ENCODE measurements around the gene KLHL2. TPM values are rescaled to one million over a fixed set of nuclear protein-coding genes. Genes with fewer than 3 reads are reported as not detected.
"Not testable (repeated sequence)": the region's sequence is repeated elsewhere in the genome, so short reads cannot be mapped to it uniquely, and the experiment has no call there.

Gene KLHL2
- total and polyA plus RNA-seq, 4 experiments from 2014 or later = 2.1 to 19.3 (median 13.3) TPM

DNA sequence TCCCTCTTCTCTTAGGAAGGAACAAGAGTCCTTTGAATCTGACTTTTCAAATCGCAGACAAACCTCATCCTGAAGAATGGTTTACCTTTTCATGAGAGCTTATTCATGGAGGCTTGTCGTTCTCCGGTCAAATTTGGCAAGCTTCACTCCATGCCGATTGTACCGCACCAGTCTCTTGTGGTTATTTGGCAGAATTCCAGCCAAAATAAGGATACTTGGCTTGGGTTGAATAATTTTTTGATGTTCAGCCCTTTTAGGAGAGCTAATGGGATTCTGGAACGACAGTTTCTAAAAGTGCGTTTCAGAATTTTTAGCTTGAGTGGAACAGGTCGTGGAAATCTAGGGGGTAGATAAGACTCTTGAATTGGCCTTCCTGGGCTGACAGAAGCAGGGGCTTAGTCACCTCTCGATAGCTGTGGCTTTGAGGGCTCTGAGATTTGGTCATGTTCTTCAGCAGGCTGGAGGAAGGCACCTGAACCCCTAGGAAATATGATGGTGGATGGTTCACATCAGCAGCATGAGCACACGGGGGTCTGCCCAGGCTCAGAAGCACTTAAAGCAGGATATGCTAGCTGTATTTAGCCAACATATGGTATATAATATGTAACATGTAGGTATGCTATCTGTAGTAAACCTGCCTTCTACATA lies 1.5 kb downstream of the KLHL2 start:
- Histone ChIP-seq H3K9me3 (ENCODE audit: control insufficient read depth in 1 of 2, low read length in 2 of 2) (no peaks in the 10 kb centered on the region), H3K36me3 (ENCODE audit: insufficient read depth, low read length) (no peaks in the 10 kb centered on the region), H3K4me3 (ENCODE audit: low read length in 2 of 2) (no peak overlapping the region), H3K4me1 (ENCODE audit: insufficient read depth, low read length) (peaks cover 38% of the 10 kb centered on the region), H3K27me3 (ENCODE audit: insufficient read depth, low read length) (no peaks in the 10 kb centered on the region), H3K27ac (ENCODE audit: low read depth, low read length) (no peak overlapping the region)
- Mint-ChIP-seq H3K9me3 (peaks cover 0 to 2% (median 0%) of the 10 kb centered on the region in 8 donors), H3K4me3 (peak overlapping the region; percentile 56 to 97 (median 96)), H3K4me1 (peaks cover 47 to 74% (median 59%) of the 10 kb centered on the region in 4 donors), H3K27ac (peak overlapping the region in 4 of 7 donors; percentile 29 to 94 (median 59)), H3K36me3 (peaks cover 0 to 5% of the 10 kb centered on the region in 2 donors), H3K27me3 (no peaks in the 10 kb centered on the region)
- intact Hi-C loops (cut with micrococcal nuclease) = loop anchor here (10.0 kb wide), 1 partner anchor 46 kb away; no protein-coding TSS in a partner anchor
- ChIA-PET CTCF (ENCODE audit: partially characterized antibody) (interaction anchor here (1.0 to 1.4 kb wide), 4 partner anchors 9 to 117 kb away, joined by 3 to 6 read pairs (median 4); partner anchors contain the start of gene TMEM192), POLR2A (ENCODE audit: partially characterized antibody) (interaction anchor here (0.9 to 2.3 kb wide), 5 partner anchors 12 to 252 kb away, joined by 3 to 9 read pairs (median 7); partner anchors contain the start of genes MSMO1 and TMEM192)
- DNase-seq = no peak

DNA sequence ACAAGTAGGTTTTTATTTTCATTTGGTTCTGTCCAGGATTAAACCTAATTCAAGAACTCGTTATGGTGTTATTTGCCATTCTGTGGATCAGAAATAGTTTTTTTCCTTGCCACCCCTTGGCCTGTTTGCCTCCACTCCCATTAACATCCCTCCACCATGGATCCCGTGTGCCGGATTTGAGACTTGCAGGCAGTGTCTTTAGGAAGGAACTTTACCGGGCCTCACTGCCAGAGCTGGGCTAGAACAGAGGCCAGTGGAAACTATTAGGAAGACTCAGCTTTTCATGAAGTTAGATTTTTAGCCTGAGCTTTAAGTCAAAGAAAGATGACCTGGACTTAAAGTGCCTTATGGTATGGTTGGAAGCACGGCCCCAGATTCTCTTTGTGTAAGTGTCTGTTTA lies 2.4 kb downstream of the KLHL2 start:
- ChIA-PET CTCF (ENCODE audit: partially characterized antibody) (interaction anchor here (1.4 kb wide), 1 partner anchor 10 kb away, joined by 3 read pairs; no protein-coding TSS in a partner anchor), POLR2A (ENCODE audit: partially characterized antibody) (interaction anchor here (2.3 kb wide), 1 partner anchor 118 kb away, joined by 9 read pairs; the partner anchor contains the start of gene MSMO1)
- H3K9me3 ChIP-seq (ENCODE audit: control insufficient read depth in 1 of 2, low read length in 2 of 2) = no peaks in the 10 kb centered on the region

DNA sequence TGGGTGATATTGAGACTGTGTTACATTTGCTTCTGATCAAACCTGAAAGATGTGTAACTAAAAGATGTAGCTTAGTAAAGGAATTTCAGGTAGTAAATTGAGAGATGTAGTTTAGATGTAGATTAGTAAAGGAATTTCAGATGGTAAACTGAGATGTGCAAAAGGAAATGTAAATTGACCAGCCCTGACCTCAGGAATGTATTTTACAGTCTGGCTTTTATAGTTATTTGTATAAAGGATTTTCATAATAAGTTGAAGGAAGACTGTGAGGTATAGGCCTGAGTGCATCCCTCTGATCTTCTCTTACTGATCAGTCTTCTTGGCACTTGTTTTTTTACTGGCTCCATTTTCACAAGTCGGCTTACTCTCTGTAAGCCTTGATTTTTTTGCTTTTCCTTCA lies 3.2 kb downstream of the KLHL2 start:
- Histone ChIP-seq H3K4me3 (ENCODE audit: low read length in 2 of 2) (no peak overlapping the region), H3K27me3 (ENCODE audit: insufficient read depth, low read length) (no peaks in the 10 kb centered on the region), H3K36me3 (ENCODE audit: insufficient read depth, low read length) (no peaks in the 10 kb centered on the region), H3K9me3 (ENCODE audit: control insufficient read depth in 1 of 2, low read length in 2 of 2) (no peaks in the 10 kb centered on the region), H3K4me1 (ENCODE audit: insufficient read depth, low read length) (peaks cover 38% of the 10 kb centered on the region), H3K27ac (ENCODE audit: low read depth, low read length) (no peak overlapping the region)
- no peak for DNase-seq
- no peaks in the 10 kb centered on the region for H3K27me3 Mint-ChIP-seq
- H3K4me3 Mint-ChIP-seq = peak overlapping the region in 2 of 8 donors; percentile 3 to 8
- H3K9me3 Mint-ChIP-seq = peaks cover 0 to 2% (median 0%) of the 10 kb centered on the region in 8 donors
- peak overlapping the region in 4 of 7 donors; percentile 10 to 49 (median 24) for H3K27ac Mint-ChIP-seq
- H3K4me1 Mint-ChIP-seq = peaks cover 46 to 78% (median 56%) of the 10 kb centered on the region in 4 donors
- intact Hi-C loops (cut with micrococcal nuclease) = no loop called here
- H3K36me3 Mint-ChIP-seq = peaks cover 0 to 5% of the 10 kb centered on the region in 2 donors
- CTCF ChIA-PET (ENCODE audit: partially characterized antibody) = no interaction called here
- POLR2A ChIA-PET (ENCODE audit: partially characterized antibody) = no interaction called here

More for the DNA sequence above, 2.4 kb downstream of the KLHL2 start:
- Mint-ChIP-seq H3K27ac (peak overlapping the region in 4 of 7 donors; percentile 29 to 69 (median 32)), H3K27me3 (no peaks in the 10 kb centered on the region), H3K4me1 (peaks cover 47 to 78% (median 60%) of the 10 kb centered on the region in 4 donors), H3K4me3 (peak overlapping the region in 3 of 8 donors; percentile 13 to 40 (median 31)), H3K9me3 (peaks cover 0 to 2% (median 0%) of the 10 kb centered on the region in 8 donors), H3K36me3 (peaks cover 0 to 5% of the 10 kb centered on the region in 2 donors)
- intact Hi-C loops (cut with micrococcal nuclease) = loop anchor here (10.0 kb wide), 1 partner anchor 45 kb away; no protein-coding TSS in a partner anchor
- DNase-seq = no peak
- H3K27me3 ChIP-seq (ENCODE audit: insufficient read depth, low read length) = no peaks in the 10 kb centered on the region
- H3K4me1 ChIP-seq (ENCODE audit: insufficient read depth, low read length) = peaks cover 38% of the 10 kb centered on the region
- H3K27ac ChIP-seq (ENCODE audit: low read depth, low read length) = no peak overlapping the region
- no peak overlapping the region for H3K4me3 ChIP-seq (ENCODE audit: low read length in 2 of 2)
- no peaks in the 10 kb centered on the region for H3K36me3 ChIP-seq (ENCODE audit: insufficient read depth, low read length)

DNA sequence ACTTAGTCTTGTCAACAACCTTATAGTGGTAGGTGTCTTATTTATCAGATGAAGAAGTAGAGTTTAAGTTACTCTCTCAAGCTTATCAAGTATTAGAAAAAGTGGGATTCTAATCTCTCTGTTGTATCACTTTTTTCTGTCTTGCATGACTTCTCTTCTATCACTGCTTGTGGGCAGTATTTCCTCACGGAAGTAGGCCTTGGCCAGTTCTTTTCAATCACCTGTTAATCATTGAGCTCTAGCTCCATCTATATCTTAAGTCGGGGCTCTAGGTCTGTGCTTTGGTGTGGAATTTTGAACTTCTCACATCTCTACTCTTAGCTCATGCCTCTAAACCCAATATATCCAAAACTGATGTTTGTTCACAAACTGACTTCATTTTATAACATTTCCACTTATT lies 5.3 kb downstream of the KLHL2 start:
- H3K27ac Mint-ChIP-seq = peak overlapping the region in 1 of 7 donors; percentile 12
- peaks cover 28% of the 10 kb centered on the region for H3K4me1 ChIP-seq (ENCODE audit: insufficient read depth, low read length)
- H3K4me3 ChIP-seq (ENCODE audit: low read length in 2 of 2); POLR2A ChIA-PET (ENCODE audit: partially characterized antibody); H3K9me3 ChIP-seq (ENCODE audit: control insufficient read depth in 1 of 2, low read length in 2 of 2); H3K36me3 Mint-ChIP-seq; H3K9me3 Mint-ChIP-seq; CTCF ChIA-PET (ENCODE audit: partially characterized antibody); H3K36me3 ChIP-seq (ENCODE audit: insufficient read depth, low read length); H3K27me3 ChIP-seq (ENCODE audit: insufficient read depth, low read length); DNase-seq; H3K27me3 Mint-ChIP-seq; H3K4me3 Mint-ChIP-seq; H3K27ac ChIP-seq (ENCODE audit: low read depth, low read length); intact Hi-C loops (cut with micrococcal nuclease): not testable (repeated sequence)
- H3K4me1 Mint-ChIP-seq = peaks cover 44 to 78% (median 59%) of the 10 kb centered on the region in 4 donors

DNA sequence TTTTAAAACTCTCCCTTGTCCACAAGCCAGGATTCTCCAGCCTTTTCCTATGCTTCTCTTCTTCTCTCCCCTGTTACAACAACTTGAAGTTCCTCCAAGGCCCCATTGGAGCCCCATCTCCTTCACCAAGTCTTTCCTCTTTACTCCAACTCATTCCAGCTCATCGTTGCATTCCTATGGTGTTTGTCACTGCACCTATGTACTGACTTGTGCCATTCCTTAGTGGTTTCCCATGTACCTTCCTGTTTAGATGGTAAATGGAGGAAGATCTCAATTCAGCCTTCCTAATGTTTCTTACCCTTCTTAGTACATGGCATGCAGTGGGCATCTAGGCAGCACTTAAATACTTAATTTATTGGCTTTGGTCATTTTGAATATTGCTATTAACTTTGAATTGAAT lies 6.0 kb downstream of the KLHL2 start:
- H3K9me3 ChIP-seq (ENCODE audit: control insufficient read depth in 1 of 2, low read length in 2 of 2); H3K36me3 ChIP-seq (ENCODE audit: insufficient read depth, low read length); H3K27ac ChIP-seq (ENCODE audit: low read depth, low read length); intact Hi-C loops (cut with micrococcal nuclease); H3K27me3 ChIP-seq (ENCODE audit: insufficient read depth, low read length); H3K4me3 ChIP-seq (ENCODE audit: low read length in 2 of 2); CTCF ChIA-PET (ENCODE audit: partially characterized antibody); H3K36me3 Mint-ChIP-seq; H3K9me3 Mint-ChIP-seq; H3K27me3 Mint-ChIP-seq; DNase-seq; POLR2A ChIA-PET (ENCODE audit: partially characterized antibody): not testable (repeated sequence)
- H3K4me1 ChIP-seq (ENCODE audit: insufficient read depth, low read length) = peaks cover 26% of the 10 kb centered on the region
- Mint-ChIP-seq H3K4me3 (peak overlapping the region in 1 of 8 donors; percentile 46), H3K27ac (peak overlapping the region in 2 of 7 donors; percentile 25 to 30), H3K4me1 (peaks cover 45 to 74% (median 60%) of the 10 kb centered on the region in 4 donors)

DNA sequence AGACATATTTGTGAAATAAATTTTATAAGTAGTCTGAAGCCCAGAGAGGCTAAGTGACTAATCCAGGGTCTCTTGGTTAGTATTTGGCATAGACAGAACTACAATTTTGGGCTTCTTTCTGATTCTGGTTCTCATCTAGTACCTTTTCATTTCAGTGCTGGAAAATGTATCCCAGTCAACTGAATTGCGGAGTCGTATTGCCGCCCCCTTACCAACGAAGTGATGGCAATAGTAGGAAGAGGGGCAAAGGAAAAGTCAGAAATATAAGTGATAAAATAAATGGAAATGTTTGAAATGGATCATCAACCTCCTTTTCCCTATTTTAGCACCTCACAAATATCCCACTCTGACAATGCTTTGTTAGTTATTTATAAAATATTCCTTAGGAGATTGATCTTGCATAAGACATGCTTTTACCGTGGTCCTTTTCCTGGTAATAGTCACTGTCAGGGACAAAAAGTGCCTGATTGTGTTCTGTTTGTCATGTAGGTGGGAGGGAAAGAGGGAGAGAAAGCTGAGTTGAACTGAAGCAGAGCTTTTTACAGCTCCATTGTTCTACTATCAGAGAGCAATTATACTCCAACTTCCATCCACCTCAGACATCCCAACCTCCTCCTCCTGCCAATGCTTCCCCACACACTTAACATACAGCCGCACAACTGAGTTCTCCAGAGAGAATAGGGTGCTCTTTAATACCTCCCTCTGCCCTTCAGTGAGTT lies 6.8 kb downstream of the KLHL2 start:
- intact Hi-C loops (cut with micrococcal nuclease); H3K9me3 ChIP-seq (ENCODE audit: control insufficient read depth in 1 of 2, low read length in 2 of 2); H3K36me3 Mint-ChIP-seq; DNase-seq; CTCF ChIA-PET (ENCODE audit: partially characterized antibody); H3K27ac ChIP-seq (ENCODE audit: low read depth, low read length); H3K9me3 Mint-ChIP-seq; H3K36me3 ChIP-seq (ENCODE audit: insufficient read depth, low read length); H3K27me3 ChIP-seq (ENCODE audit: insufficient read depth, low read length); H3K4me3 Mint-ChIP-seq; H3K27me3 Mint-ChIP-seq; H3K4me3 ChIP-seq (ENCODE audit: low read length in 2 of 2); POLR2A ChIA-PET (ENCODE audit: partially characterized antibody): not testable (repeated sequence)
- Mint-ChIP-seq H3K27ac (peak overlapping the region in 1 of 7 donors; percentile 44), H3K4me1 (peaks cover 41 to 66% (median 57%) of the 10 kb centered on the region in 4 donors)
- peaks cover 18% of the 10 kb centered on the region for H3K4me1 ChIP-seq (ENCODE audit: insufficient read depth, low read length)

DNA sequence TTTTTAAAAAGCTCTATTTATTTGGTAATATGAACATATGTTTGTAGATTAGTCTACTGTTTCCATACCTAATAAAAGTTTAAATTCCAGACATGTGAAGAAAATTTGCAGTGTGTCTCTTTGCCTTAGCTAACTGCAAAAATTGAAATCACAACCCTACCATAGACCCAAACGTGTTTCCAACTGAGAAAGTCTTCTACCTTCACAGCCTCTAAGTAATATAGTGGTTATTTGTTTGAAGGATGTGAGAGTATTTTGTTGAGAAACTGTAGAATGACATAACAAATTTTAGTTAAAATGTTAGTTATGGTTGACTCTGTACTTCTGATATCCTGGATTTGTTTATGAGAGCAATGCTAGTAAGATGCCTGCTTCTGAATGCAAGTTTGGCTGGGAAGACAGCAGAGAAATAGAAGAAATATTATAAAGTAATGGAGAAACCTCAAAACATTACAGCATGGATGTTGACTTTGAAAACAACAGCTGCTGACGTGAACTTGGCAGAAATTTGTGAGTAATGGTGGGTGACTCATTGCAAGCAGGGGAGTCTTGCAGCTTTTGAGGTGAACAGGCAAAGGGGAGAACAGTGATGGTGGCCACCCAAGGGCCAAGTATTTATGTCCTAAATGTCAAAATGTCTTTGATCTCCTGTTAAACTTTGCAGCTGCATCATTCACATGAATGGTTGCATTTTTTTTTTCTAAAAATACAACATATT lies 7.8 kb downstream of the KLHL2 start:
- H3K9me3 Mint-ChIP-seq; H3K4me3 Mint-ChIP-seq; H3K36me3 ChIP-seq (ENCODE audit: insufficient read depth, low read length); H3K9me3 ChIP-seq (ENCODE audit: control insufficient read depth in 1 of 2, low read length in 2 of 2); H3K27me3 ChIP-seq (ENCODE audit: insufficient read depth, low read length); H3K4me1 ChIP-seq (ENCODE audit: insufficient read depth, low read length); H3K36me3 Mint-ChIP-seq; intact Hi-C loops (cut with micrococcal nuclease); POLR2A ChIA-PET (ENCODE audit: partially characterized antibody); H3K27ac ChIP-seq (ENCODE audit: low read depth, low read length); DNase-seq; H3K4me3 ChIP-seq (ENCODE audit: low read length in 2 of 2); H3K27me3 Mint-ChIP-seq; CTCF ChIA-PET (ENCODE audit: partially characterized antibody): not testable (repeated sequence)
- H3K27ac Mint-ChIP-seq = peak overlapping the region in 1 of 7 donors; percentile 15
- H3K4me1 Mint-ChIP-seq = peaks cover 32 to 58% (median 50%) of the 10 kb centered on the region in 4 donors

All from CD4-positive, alpha-beta memory T cell (primary cell).